ENCODE results near the gene DIAPH2. TPM values are rescaled to one million over a fixed set of nuclear protein-coding genes. Genes with fewer than 3 reads are reported as not detected.

DIAPH2 gene
- total and polyA plus RNA-seq, 2 experiments from 2014 or later, result 16.2 to 56.6 TPM

GRCh38 chrX:96985046-96985445 is 300.4 kb downstream of the DIAPH2 start:
- no peaks in the 10 kb centered on the region for H3K4me1 ChIP-seq (ENCODE audit: insufficient read depth)
- H4K20me1 ChIP-seq (replicated peaks; ENCODE audit: insufficient read depth), result no peaks in the 10 kb centered on the region
- H3K27ac ChIP-seq (ENCODE audit: low read depth), result no peak overlapping the region
- no peaks in the 10 kb centered on the region for H3K27me3 Mint-ChIP-seq (ENCODE audit: insufficient read depth, low read depth, poor library complexity)
- no peaks in the 10 kb centered on the region for H3K36me3 ChIP-seq (ENCODE audit: insufficient read depth)
- no peaks in the 10 kb centered on the region for H3K27me3 ChIP-seq (ENCODE audit: insufficient read depth)
- H3K36me3 Mint-ChIP-seq (ENCODE audit: low read depth), result no peaks in the 10 kb centered on the region
- no peaks in the 10 kb centered on the region for H3K9me3 Mint-ChIP-seq
- no peak overlapping the region for H3K4me3 Mint-ChIP-seq
- H3K27ac Mint-ChIP-seq, result no peak overlapping the region
- no peaks in the 10 kb centered on the region for H3K9me2 ChIP-seq (ENCODE audit: insufficient read depth)
- H2AFZ ChIP-seq, result no peak overlapping the region
- TF ChIP-seq ETS1 (IDR thresholded peaks at IDR 0.05) (no peak), ZNF331 (CRISPR knock-in tag; IDR thresholded peaks at IDR 0.05; ENCODE audit: low read depth) (no peak)
- TF ChIP-seq, protein P1, sequence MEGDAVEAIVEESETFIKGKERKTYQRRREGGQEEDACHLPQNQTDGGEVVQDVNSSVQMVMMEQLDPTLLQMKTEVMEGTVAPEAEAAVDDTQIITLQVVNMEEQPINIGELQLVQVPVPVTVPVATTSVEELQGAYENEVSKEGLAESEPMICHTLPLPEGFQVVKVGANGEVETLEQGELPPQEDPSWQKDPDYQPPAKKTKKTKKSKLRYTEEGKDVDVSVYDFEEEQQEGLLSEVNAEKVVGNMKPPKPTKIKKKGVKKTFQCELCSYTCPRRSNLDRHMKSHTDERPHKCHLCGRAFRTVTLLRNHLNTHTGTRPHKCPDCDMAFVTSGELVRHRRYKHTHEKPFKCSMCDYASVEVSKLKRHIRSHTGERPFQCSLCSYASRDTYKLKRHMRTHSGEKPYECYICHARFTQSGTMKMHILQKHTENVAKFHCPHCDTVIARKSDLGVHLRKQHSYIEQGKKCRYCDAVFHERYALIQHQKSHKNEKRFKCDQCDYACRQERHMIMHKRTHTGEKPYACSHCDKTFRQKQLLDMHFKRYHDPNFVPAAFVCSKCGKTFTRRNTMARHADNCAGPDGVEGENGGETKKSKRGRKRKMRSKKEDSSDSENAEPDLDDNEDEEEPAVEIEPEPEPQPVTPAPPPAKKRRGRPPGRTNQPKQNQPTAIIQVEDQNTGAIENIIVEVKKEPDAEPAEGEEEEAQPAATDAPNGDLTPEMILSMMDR (conservative IDR thresholded peaks at IDR 0.05; ENCODE audit: low read depth in 2 of 2), result no peak
- TF ChIP-seq, protein P2, sequence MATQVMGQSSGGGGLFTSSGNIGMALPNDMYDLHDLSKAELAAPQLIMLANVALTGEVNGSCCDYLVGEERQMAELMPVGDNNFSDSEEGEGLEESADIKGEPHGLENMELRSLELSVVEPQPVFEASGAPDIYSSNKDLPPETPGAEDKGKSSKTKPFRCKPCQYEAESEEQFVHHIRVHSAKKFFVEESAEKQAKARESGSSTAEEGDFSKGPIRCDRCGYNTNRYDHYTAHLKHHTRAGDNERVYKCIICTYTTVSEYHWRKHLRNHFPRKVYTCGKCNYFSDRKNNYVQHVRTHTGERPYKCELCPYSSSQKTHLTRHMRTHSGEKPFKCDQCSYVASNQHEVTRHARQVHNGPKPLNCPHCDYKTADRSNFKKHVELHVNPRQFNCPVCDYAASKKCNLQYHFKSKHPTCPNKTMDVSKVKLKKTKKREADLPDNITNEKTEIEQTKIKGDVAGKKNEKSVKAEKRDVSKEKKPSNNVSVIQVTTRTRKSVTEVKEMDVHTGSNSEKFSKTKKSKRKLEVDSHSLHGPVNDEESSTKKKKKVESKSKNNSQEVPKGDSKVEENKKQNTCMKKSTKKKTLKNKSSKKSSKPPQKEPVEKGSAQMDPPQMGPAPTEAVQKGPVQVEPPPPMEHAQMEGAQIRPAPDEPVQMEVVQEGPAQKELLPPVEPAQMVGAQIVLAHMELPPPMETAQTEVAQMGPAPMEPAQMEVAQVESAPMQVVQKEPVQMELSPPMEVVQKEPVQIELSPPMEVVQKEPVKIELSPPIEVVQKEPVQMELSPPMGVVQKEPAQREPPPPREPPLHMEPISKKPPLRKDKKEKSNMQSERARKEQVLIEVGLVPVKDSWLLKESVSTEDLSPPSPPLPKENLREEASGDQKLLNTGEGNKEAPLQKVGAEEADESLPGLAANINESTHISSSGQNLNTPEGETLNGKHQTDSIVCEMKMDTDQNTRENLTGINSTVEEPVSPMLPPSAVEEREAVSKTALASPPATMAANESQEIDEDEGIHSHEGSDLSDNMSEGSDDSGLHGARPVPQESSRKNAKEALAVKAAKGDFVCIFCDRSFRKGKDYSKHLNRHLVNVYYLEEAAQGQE (IDR thresholded peaks at IDR 0.05; ENCODE audit: unreplicated experiment), result no peak
- peaks cover 4% of the 10 kb centered on the region; the same call in 2 of the 3 replicates for H3K4me1 Mint-ChIP-seq
- H3F3A ChIP-seq (replicated peaks; ENCODE audit: low read depth), result no peaks in the 10 kb centered on the region
- no peak overlapping the region for H3K4me2 ChIP-seq
- no peaks in the 10 kb centered on the region for H3K79me2 ChIP-seq (replicated peaks; ENCODE audit: insufficient read depth)
- H3K4me3 ChIP-seq, result no peak overlapping the region
- DNase-seq (ENCODE audit: low spot score) (no peak), ATAC-seq (no peak)

DNA sequence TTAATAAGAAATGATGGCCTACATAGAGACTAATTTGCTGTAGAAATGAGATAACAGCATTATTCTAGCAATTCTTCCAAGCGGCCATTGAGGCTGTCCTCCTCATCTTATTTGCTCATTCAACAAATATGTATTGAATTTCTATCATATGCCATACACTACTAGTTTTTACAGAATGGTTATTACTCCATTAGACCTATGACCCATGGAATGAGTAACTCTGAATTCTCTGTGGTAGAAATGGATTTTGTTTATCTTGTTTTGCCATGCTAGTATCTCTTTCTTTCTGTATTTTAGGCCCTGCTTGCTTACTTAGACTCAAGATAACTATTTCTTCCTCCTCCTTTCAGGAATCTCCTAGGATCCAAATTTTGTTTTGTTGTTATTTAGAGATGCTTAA is 302.6 kb downstream of the DIAPH2 start:
- Histone ChIP-seq H3F3A (replicated peaks; ENCODE audit: low read depth) (no peaks in the 10 kb centered on the region), H3K27ac (ENCODE audit: low read depth) (no peak overlapping the region), H3K4me1 (ENCODE audit: insufficient read depth) (no peaks in the 10 kb centered on the region), H3K79me2 (replicated peaks; ENCODE audit: insufficient read depth) (no peaks in the 10 kb centered on the region), H2AFZ (no peak overlapping the region), H3K36me3 (ENCODE audit: insufficient read depth) (no peaks in the 10 kb centered on the region), H3K27me3 (ENCODE audit: insufficient read depth) (no peaks in the 10 kb centered on the region), H3K4me3 (no peak overlapping the region), H4K20me1 (replicated peaks; ENCODE audit: insufficient read depth) (no peaks in the 10 kb centered on the region), H3K9me2 (ENCODE audit: insufficient read depth) (no peaks in the 10 kb centered on the region), H3K4me2 (no peak overlapping the region)
- peaks cover 16% of the 10 kb centered on the region; the same call in 2 of the 3 replicates for H3K4me1 Mint-ChIP-seq
- H3K4me3 Mint-ChIP-seq, result no peak overlapping the region
- no peak for ATAC-seq
- no peaks in the 10 kb centered on the region for H3K36me3 Mint-ChIP-seq (ENCODE audit: low read depth)
- no peaks in the 10 kb centered on the region for H3K9me3 Mint-ChIP-seq
- H3K27me3 Mint-ChIP-seq (ENCODE audit: insufficient read depth, low read depth, poor library complexity), result no peaks in the 10 kb centered on the region
- no peak overlapping the region for H3K27ac Mint-ChIP-seq
- no peak for DNase-seq (ENCODE audit: low spot score)
- no peak for TF ChIP-seq EZH2 (IDR thresholded peaks at IDR 0.05; ENCODE audit: low read depth, unreplicated experiment)
- TF ChIP-seq, protein P1 (conservative IDR thresholded peaks at IDR 0.05; ENCODE audit: low read depth in 2 of 2), result no peak
- TF ChIP-seq POLR2AphosphoS5 (IDR thresholded peaks at IDR 0.05; ENCODE audit: low read depth), result no peak
- TF ChIP-seq NANOG (IDR thresholded peaks at IDR 0.05; ENCODE audit: borderline replicate concordance), result no peak

Data from GM23338 (cell line).